ENCODE measurements around the gene TCF4.

- no peak for TF ChIP-seq ZBTB26 (CRISPR knock-in tag; IDR thresholded peaks at IDR 0.05; ENCODE audit: borderline replicate concordance)
- no peak for TF ChIP-seq CTCF (CRISPR knock-in tag; IDR thresholded peaks at IDR 0.05)
- TF ChIP-seq POLR2A (IDR thresholded peaks at IDR 0.05; ENCODE audit: insufficient read depth in 1 of 2, low read depth in 2 of 2, low read length in 2 of 2), result no peak
- TF ChIP-seq CSRNP2 (CRISPR knock-in tag; conservative IDR thresholded peaks at IDR 0.05; ENCODE audit: low read depth), result no peak
- no peak for TF ChIP-seq TCF7 (IDR thresholded peaks at IDR 0.05; ENCODE audit: low read depth)
- no peak for TF ChIP-seq ATF7 (IDR thresholded peaks at IDR 0.05)
- no peak for TF ChIP-seq ATF7 (CRISPR knock-in tag; IDR thresholded peaks at IDR 0.05)
- TF ChIP-seq ATF3 (CRISPR knock-in tag; IDR thresholded peaks at IDR 0.05), result no peak
- no peak for TF ChIP-seq SP1 (IDR thresholded peaks at IDR 0.05)
- TF ChIP-seq SP1 (CRISPR knock-in tag; IDR thresholded peaks at IDR 0.05), result no peak
- TF ChIP-seq FOXJ3 (CRISPR knock-in tag; IDR thresholded peaks at IDR 0.05; ENCODE audit: borderline replicate concordance), result no peak
- no peak for TF ChIP-seq MATR3 (CRISPR knock-in tag; IDR thresholded peaks at IDR 0.05)
- no peak for TF ChIP-seq USF2 (IDR thresholded peaks at IDR 0.05; ENCODE audit: low read depth, low read length)
- TF ChIP-seq USF2 (CRISPR knock-in tag; IDR thresholded peaks at IDR 0.05; ENCODE audit: borderline replicate concordance), result no peak
- TF ChIP-seq IRF2 (CRISPR knock-in tag; IDR thresholded peaks at IDR 0.05), result no peak
Measured at GRCh38 chr18:55243857-55244256, 344.1 kb downstream of the TCF4 start.

Data from HepG2 (cell line).